HG03342 (cell line): ENCODE measurements around the gene NUDT9.
"Not testable (repeated sequence)": the region's sequence is repeated elsewhere in the genome, so short reads cannot be mapped to it uniquely, and the experiment has no call there.

Experiments
- ATAC-seq: cut with Tn5 transposase; IDR thresholded peaks from one replicate; pipeline ENCODE4 v1.9.1; 2021; ENCODE audit warnings: mild to moderate bottlenecking, moderate library complexity; ENCODE audit not compliant: unreplicated experiment

Gene NUDT9, protein sequence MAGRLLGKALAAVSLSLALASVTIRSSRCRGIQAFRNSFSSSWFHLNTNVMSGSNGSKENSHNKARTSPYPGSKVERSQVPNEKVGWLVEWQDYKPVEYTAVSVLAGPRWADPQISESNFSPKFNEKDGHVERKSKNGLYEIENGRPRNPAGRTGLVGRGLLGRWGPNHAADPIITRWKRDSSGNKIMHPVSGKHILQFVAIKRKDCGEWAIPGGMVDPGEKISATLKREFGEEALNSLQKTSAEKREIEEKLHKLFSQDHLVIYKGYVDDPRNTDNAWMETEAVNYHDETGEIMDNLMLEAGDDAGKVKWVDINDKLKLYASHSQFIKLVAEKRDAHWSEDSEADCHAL

DNA sequence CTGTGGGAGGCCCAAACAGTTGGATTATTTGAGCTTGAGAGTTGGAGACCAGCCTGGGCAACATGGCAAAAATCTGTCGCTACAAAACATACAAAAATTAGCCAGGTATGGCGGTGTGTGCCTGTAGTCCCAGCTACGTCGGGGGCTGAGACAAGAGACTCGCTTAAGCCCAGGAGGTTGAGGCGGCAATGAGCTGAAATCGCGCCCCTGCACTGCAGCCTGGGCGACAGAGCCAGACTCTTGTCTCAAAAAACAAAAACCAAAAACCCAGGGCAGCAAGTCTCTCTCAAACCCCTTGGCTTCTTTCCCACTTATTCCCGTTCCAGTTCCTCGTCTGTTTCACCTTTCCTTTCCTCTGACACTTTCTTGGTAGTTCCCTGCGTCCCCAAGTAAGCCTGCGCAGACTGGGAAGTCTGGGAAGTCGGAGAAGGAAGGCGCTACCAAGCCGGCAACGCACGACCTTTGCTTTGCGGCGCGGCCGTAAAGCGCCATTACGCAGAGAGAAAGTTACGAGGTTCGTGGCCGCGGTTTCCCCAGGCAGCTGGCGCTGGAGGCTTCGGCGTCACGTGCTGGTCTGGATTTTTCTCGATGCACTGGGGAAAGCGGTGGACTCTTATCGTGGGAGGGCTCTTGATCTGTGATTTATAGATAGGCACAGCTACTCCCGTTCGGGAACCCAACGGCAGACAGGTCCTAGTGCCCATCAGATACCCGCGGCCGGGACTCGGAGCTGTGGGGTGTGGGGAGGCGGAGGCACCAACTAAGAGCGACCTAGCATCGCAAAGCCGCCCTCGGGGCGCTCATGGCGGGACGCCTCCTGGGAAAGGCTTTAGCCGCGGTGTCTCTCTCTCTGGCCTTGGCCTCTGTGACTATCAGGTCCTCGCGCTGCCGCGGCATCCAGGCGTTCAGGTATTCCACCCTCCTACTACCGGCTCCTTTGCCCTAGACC, at the start of gene NUDT9:
NUDT9 (plus strand) TSS at position 470 of the 949 bp plus-strand sequence; CDS start at position 803, 333 bp downstream.
- peak; percentile 86 for ATAC-seq

DNA sequence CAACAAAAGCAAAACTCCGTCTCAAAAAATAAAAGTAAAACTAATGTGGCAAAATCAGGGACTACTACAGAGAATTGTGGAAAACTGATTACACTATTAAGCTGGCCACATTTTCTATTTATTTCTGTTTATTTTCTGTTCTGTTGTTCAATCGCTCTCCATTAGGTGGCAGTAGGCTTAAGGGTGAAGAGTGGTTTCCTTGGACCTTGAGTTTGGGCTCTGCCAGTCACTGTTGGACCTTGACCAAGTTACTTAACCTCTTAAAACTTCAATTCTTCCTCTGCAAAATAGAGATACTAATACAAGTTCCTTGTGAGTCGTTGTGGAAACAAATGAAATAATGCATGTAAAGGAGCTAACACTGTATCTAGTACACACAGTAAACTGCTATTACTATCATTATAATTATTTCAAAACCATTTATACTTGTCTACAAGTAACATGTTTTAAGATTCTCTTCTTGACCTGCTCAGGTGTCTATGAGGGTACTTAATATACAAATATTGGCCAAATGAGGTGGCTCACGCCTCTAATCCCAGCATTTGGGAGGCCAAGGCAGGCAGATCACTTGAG, 46.6 kb upstream of the NUDT9 start:
- ATAC-seq, result no peak

DNA sequence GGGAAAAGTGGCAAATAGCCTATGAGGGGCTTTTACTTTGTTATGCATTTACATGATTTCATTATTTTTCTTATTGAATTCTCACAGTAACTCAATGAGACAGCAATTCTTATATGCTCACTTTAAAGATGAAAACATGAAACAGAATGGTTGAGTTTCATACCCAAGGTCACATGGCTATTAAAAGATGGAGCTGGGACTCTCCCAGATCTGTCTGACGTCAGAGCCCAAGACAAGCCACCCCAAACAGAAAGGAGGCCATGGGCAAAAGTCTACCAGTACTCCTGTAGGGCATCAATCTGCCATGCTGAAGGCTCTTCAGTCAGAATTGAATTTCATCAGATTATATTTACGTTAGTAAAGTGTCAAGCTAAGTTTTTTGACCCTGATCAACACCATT, 44.6 kb upstream of the NUDT9 start:
- ATAC-seq, result no peak

DNA sequence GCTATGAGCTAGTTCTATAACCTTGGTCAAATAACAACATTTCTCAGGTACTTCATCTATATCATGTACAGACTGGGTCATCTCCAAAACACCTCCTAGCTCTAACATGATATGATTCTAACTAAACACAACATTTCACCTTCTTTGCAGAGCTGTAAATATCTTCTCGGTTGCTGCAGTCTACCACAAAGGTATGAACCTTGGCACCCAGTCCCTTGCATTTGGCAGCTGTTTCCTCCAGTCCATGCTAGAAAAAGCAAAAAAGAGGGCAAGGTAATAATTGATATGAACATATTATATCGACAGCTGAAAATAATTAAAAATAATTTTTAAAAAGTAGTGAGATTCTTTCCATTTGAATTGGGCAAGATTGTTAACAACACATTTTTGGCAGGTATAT, 40.3 kb upstream of the NUDT9 start:
- no peak for ATAC-seq

DNA sequence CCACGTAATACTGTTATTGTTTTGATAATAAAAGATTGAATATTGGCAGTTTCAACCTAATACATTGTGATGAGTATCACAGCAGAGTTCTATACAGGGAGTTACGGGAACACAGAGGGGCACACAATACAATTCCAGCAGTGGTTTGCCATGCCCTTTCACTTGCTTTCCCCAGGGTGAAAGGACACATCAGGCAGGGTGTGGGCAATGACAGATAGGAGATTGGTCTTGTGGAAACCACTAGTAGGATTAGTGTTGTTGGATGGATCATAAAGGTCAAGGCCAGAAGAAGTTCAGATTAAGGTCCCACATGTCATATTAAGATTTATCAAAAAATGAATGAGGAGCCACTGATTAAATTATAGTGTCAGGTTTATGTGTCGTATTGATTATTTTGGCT, 39.4 kb upstream of the NUDT9 start:
- ATAC-seq, result no peak

DNA sequence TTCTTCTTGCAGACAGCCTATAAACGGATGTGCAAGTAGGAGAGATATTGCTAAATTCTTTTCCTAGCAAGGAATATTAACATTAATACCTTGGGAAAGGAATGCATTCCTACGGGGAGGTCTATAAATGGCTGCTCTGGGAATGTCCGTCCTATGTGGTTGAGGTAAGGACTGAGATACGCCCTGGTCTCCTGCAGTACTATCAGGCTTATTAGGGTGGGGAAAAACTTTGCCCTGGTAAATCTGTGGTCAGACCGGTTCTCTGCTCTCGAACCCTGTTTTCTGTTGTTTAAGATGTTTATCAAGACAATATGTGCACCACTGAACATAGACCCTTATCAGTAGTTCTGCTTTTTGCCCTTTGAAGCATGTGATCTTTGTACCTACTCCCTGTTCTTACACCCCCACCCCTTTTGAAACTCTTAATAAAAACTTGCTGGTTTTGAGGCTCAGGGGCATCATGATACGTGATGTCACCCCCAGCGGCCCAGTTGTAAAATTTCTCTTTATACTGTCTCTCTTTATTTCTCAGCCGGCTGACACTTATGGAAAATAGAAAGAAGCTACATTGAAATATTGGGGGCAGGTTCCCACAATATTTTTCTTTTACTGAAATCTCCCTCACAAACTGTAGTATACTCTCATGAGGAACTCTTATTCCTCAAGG, 37.8 kb upstream of the NUDT9 start:
- ATAC-seq, result not testable (repeated sequence)

DNA sequence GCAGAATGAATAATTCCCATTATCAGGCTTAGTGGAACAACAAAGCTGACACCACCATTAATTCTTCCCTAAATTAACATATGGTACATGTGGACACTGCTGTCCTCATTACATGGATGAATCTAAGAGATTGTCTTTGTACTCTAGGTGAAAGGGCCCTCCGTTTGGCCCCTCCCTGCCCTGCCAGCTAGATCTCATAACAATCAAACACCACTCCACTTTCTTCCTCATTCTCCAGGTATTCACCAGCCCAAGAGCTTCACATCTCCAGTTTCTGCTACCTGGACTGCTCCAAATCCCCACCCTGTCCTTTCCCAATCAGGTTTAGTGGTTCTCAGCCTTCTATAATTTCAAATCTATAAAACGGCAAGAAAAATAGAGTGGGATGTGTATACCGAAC, 35.1 kb upstream of the NUDT9 start:
- ATAC-seq, result no peak

DNA sequence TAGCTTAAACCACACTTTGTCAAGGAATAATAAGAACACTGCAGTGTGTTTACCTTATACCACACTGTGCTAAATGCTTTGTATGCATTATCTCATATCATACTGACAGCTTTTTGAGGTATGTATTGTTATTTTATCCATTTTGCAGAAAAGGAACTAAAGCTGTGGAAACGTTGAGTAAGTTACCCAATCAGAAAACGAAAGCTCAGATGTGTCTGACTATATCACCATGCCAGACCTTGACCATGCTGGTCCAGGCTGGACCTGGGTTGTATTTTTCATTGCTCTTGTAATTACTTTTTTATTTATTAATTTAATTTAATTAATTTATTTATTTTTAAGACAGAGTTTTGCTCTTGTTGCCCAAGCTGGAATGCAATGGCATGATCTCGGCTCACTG, 33.5 kb upstream of the NUDT9 start:
- no peak for ATAC-seq

DNA sequence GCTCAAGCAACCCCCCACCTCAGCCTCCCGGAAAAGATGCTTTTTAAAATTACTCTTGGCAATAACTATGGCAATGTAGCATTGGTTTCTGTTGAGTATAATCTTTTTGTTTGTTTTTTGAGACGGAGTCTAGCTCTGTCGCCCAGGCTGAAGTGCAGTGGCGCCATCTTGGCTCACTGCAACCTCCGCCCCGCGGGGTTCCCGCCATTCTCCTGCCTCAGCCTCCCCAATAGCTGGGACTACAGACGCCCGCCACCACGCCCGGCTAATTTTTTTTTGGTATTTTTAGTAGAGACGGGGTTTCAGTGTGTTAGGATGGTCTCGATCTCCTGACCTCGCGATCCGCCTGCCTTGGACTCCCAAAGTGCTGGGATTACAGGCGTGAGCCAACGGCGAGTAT, 32.3 kb upstream of the NUDT9 start:
- not testable (repeated sequence) for ATAC-seq

DNA sequence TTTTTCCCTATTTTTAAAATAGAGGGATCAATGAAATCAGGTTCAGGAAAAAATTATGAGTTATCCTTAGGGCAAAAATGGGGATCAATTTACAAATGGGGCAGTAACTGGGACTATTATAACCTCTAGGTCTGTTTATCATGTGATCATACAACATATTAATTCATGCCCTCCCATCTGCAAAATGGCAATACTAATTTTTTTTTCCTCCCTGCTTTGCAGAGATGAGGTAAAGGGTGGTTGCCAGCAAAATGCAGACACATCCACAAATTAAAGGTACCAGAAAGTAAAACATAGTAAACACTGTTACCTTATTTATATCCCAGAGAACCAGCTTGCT, 31.9 kb upstream of the NUDT9 start:
- peak; percentile 2 for ATAC-seq

DNA sequence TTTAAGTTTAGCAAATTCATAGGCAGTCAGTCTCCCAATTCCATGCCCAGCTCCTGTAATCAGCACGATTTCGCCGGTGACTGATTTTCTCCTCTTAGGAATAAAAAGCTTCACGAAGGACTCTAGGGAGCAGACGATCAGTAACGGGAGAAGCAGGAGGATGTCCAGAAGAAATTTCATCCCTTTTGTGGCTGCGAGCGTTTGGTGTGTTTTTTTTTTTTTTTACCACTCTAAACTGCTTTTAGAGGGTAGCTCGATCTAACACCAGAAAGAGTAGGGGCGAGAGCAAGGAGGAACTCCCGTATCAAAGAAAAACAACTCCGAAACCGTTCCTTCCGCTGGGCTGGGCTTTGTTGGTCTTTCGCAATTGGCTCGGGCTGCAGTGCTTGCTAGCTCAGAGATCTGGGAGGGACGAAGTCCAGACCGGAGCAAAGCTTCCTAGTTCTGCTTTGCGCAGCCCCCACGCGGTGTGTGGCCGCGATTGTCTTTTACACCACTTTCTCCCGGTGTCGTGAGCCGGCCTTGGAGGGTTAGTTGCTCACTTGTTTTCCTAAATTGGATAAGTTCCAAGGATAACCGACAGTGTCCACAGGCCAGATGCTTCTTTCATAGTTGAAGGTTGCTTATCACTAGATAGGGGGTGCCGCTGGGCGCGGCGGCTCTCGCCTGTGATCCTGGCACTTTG, 31.3 kb upstream of the NUDT9 start, which contains the start of gene HSD17B11:
HSD17B11 (minus strand) TSS at position 298 of the 685 bp plus-strand sequence; CDS start at position 180, 118 bp downstream.
- ATAC-seq, result peak; percentile 100

DNA sequence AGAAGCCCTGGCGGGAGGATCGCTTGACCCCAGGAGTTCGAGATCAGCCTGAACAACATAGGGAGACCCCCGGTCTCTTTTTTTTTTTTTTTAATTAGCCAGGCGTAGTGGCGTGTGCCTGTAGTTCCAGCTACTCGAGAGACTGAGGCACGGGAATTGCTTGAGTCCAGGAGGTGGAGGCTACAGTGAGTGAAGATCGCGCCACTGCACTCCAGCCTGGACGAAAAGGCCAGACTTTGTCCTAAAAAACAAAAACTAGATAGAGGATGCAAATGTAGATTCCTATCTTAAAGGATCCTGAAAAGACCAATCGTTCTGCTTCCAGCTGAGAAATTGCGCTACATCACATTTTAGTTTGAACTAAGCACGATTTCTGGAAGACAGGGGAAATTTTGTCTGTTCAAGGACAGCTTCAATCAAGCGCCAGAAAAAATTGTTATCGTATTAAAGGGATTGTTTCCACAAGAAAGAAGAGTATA, 30.8 kb upstream of the NUDT9 start:
- no peak for ATAC-seq

DNA sequence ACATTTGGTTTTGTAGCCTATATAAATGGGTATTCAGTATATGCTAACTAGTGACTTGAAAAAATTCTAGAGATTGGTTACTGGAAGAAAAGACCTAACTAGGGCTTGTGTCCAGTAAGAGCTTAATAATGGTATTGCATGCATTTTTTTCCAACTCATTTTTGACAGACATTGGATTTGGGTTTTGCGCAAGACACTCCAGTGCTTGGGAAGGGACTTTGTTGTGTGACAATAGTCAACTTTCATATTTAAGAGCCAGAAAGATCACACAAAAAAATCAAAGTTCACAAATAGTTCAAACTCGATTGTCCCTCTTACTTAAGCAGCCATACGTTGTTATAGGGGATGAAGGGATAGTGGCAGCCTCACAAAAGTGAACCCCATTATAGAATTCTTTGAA, 30.2 kb upstream of the NUDT9 start:
- no peak for ATAC-seq

DNA sequence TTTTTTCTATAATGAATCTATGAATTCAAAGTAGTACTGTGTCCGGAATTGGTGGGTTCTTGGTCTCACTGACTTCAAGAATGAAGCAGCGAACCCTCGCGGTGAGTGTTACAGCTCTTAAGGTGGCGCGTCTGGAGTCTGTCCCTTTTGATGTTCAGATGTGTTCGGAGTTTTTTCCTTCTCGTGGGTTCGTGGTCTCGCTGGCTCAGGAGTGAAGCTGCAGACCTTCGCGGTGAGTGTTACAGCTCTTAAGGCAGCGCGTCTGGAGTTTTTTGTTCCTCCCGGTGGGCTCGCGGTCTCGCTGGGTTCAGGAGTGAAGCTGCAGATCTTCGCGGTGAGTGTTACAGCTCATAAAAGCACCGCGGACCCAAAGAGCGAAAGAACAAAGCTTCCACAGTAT, 27.3 kb upstream of the NUDT9 start:
- not testable (repeated sequence) for ATAC-seq

DNA sequence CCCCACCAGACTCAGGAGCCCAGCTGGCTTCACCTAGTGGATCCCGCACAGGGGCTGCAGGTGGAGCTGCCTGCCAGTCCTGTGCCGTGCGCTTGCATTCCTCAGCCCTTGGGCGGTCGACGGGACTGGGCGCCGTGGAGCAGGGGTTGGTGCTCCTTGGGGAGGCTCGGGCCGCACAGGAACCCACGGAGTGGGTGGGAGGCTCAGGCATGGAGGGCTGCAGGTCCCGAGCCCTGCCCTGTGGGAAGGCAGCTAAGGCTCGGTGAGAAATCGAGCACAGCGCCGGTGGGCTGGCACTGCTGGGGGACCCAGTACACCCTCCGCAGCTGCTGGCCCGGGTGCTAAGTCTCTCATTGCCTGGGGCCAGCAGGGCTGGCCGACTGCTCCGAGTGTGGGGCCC, 26.5 kb upstream of the NUDT9 start:
- ATAC-seq, result not testable (repeated sequence)

DNA sequence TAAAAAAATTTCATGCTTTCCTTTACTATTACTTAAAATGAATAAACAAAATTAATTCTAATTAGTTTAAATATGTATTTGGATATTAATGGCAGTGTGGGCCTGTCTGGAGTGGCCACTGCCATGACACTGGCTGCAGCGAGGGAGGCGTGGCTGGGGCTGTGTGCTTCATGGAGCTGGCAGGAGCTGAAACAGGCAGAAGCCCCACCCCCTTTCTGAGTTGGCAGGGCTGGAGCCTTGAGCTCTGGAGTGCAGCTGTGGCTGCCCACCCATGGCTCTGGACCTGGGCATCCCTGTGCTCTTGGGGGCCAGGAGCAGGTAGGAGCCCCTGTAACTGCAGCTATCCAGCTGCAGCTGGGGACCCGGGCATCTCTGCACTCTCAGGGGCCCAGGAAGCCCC, 23.2 kb upstream of the NUDT9 start:
- ATAC-seq, result no peak

DNA sequence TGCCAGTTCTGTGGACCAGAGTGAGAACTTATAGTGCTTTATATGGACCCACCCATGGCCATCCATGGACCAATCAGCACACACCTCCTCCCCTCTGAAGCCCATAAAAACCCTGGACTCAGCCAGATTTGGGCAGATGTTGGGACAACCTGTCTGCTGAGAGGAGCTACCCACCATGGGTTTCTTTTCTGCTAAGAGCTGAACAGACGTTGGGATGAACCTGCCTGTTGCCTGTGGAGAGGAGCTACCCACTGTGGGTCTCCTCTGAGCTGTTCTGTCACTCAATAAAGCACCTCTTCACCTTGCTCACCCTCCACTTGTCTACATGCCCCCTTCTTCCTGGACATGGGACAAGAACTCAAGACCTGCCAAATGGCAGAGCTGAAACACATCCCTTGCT, 22.4 kb upstream of the NUDT9 start:
- ATAC-seq, result no peak

DNA sequence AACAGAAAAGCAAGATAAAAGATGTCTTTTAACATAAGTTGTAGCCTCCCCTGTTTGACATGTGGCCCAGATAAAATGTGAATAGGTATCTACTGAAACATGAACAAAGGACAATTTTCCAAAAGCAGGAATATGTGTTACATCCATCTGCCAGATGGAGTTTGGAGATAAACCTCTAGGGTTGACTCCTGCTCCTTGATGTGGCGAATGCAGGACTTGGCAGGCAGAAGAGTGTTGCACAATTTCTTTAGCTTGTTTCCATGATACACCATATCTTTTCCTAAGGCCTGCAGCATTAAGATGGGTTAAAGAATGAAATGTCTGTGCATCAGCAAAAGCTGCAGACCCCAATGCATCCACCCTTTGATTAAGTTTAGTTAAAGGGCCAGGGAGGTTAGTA, 18.6 kb upstream of the NUDT9 start:
- not testable (repeated sequence) for ATAC-seq

DNA sequence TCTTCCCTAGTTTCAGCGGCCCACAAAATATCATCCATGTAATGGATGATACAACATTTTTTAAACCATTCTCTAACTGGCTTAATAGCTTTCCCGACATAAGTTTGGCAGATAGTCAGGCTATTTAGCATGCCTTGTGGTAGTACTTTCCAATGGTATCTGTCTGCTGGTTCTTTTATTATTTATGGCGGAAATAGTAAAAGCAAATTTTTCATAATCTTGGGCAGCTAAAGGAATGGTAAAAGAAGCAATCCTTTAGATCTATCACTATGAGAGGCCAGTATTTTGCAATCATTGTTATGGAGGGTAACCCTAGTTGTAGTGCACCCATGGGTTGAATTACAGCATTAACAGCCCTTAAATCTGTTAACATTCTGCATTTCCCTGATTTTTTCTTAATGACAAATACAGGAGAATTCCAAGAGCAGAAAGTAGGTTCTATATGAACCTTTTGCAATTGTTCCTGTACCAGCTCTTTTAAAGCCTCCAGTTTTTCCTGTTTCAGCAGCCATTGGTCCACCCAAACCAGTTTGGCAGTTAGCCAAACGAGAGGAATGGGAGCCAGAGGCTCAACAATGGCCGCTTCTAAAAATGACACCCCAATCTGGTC, 17.1 kb upstream of the NUDT9 start:
- no peak for ATAC-seq

DNA sequence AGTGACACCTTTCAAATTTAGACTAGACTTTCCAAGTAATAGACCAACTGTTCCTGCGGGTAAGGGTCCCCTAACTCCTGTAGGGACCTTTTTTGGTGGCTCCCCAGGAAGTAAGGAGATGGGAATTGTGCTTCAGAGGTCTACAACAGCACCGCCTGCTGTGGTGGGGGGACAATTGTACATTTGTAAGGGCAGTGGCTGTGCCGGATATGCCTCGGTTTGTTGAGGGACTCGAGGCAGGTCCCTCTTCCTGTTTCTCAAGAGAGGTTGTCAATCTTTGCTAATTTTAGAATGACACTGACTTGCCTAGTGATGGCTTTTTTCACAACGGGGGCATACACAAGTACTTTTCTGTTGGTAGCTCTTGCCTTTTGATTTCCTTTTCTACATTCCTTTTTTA, 15.9 kb upstream of the NUDT9 start:
- peak; percentile 49 for ATAC-seq
